Suprapubic skin (tissue), 4 donors: ENCODE data around the gene CYTH2.

Experiments used
- EP300 ChIP-seq: sonication (generic); formaldehyde crosslinking; IDR thresholded peaks from one replicate; pipeline ENCODE4 v1.6.1; 2017; ENCODE audit warnings: antibody characterized with exemption
- POLR2A ChIP-seq, 2 donors: fragments of 450-650 bp; IDR thresholded peaks; one replicate each; pipeline ENCODE4 v1.6.1; 2017; ENCODE audit warnings: antibody characterized with exemption in 2 of 2, mild to moderate bottlenecking in 2 of 2, moderate library complexity in 2 of 2
- POLR2AphosphoS5 ChIP-seq, 3 donors: sonication (generic); formaldehyde crosslinking; IDR thresholded peaks; one replicate each; pipeline ENCODE4 v1.6.1; 2017; ENCODE audit warnings: antibody characterized with exemption in 3 of 3

DNA sequence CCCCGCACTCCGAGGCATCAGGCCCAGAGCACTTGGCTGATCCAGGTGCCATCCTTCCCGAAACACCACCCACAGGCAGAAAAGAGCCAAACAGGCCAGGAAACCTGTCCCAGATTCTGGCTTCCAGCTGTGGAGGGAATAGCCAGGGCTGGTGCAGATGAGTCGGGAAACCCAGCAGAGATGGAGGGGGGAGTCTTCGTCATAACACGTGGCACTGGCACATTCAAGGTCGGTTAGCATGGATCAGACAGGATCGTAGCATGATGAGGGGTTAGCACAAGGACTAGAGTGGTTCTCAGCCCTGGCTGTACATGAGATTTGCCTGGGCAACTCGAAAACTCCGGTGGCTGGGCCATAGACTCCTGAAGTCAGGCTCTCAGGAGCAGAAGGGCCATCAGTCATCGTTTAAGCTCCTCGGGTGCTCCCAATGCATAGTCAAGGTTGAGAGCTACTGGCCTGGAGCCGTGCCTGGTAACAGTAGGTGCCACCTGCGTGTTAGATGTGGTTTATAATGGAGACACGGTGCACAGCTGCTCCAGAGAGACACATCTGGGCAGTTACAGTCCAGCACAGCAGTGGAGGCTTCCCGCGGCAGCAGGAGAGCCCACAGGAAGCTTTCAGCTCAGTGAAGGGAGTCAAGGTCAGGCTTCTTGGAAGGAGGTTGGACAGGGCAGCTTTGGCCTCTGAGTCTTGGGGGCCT, 6.3 kb downstream of the CYTH2 start:
- TF ChIP-seq EP300 (no peak), POLR2A (IDR thresholded peaks at IDR 0.05) (no peak), POLR2AphosphoS5 (IDR thresholded peaks at IDR 0.05) (no peak)
